HepG2 (cell line): ENCODE measurements around the gene TCF23. TPM values are rescaled to one million over a fixed set of nuclear protein-coding genes. Genes with fewer than 3 reads are reported as not detected.

ENCODE experiments used
- ADNP ChIP-seq: sonication (generic); formaldehyde crosslinking; IDR thresholded peaks from 2 replicates; pipeline ENCODE4 v1.4.0; 2020; ENCODE audit warnings: missing genetic modification reagents
- BRCA1 ChIP-seq: sonication (generic); formaldehyde crosslinking; IDR thresholded peaks from 2 replicates; pipeline ENCODE4 v1.4.0; 2020; ENCODE audit warnings: missing genetic modification reagents
- ERF ChIP-seq: IDR thresholded peaks from 2 replicates; pipeline ENCODE4 v1.6.1; 2018; ENCODE audit warnings: missing biosample characterization, missing genetic modification reagents
- IKZF4 ChIP-seq: sonication (generic); formaldehyde crosslinking; IDR thresholded peaks from 2 replicates; pipeline ENCODE4 v1.5.1; 2020; ENCODE audit warnings: borderline replicate concordance, mild to moderate bottlenecking, low read depth, missing genetic modification reagents; ENCODE audit errors: not compliant biosample characterization
- MAZ ChIP-seq, 2 experiments: sonication (generic) in 1 of 2; formaldehyde crosslinking in 1 of 2; IDR thresholded peaks; 2 replicates each; pipeline versions ENCODE4 v1.5.0 to v1.6.1; 2012 to 2020; ENCODE audit warnings: low read depth in 2 of 2, mild to moderate bottlenecking in 2 of 2, borderline replicate concordance in 1 of 2, improper control_type of control experiment in 1 of 2, low read length in 1 of 2, missing genetic modification reagents in 1 of 2, moderate library complexity in 1 of 2
- MIXL1 ChIP-seq: IDR thresholded peaks from 2 replicates; pipeline ENCODE4 v1.6.1; 2016
- NONO ChIP-seq, 2 experiments: fragments of 450-650 bp in 1 of 2; sonication (generic) in 1 of 2; formaldehyde crosslinking in 1 of 2; IDR thresholded peaks in 1 of 2; conservative IDR thresholded peaks in 1 of 2; 2 replicates each; pipeline versions ENCODE4 v1.6.1 to v1.8.0; 2017 to 2022; ENCODE audit warnings: mild to moderate bottlenecking in 1 of 2, missing genetic modification reagents in 1 of 2, moderate library complexity in 1 of 2
- PCBP1 ChIP-seq: fragments of 200-400 bp; formaldehyde crosslinking; IDR thresholded peaks from 2 replicates; pipeline ENCODE4 v1.6.1; 2017; ENCODE audit warnings: mild to moderate bottlenecking, low read depth, low read length, borderline replicate concordance
- SIX4 ChIP-seq: sonication (generic); formaldehyde crosslinking; IDR thresholded peaks from 2 replicates; pipeline ENCODE4 v1.4.0; 2020; ENCODE audit warnings: missing genetic modification reagents
- TBL1XR1 ChIP-seq: fragments of 150-350 bp; IDR thresholded peaks from 2 replicates; pipeline ENCODE4 v1.6.1; 2014; ENCODE audit warnings: borderline replicate concordance, low read length; ENCODE audit not compliant: partially characterized antibody
- TRIM24 ChIP-seq: sonication (generic); formaldehyde crosslinking; IDR thresholded peaks from 2 replicates; pipeline ENCODE4 v1.8.0; 2022; ENCODE audit warnings: mild to moderate bottlenecking, missing genetic modification reagents
- USF2 ChIP-seq, 2 experiments: sonication (generic) in 1 of 2; formaldehyde crosslinking in 1 of 2; IDR thresholded peaks; 2 replicates each; pipeline versions ENCODE4 v1.5.1 to v1.6.1; 2011 to 2020; ENCODE audit warnings: borderline replicate concordance in 1 of 2, low read depth in 1 of 2, low read length in 1 of 2, mild to moderate bottlenecking in 1 of 2, missing genetic modification reagents in 1 of 2, moderate library complexity in 1 of 2
- ZBTB7A ChIP-seq: sonication (generic); formaldehyde crosslinking; IDR thresholded peaks from 2 replicates; pipeline ENCODE4 v1.8.0; 2022; ENCODE audit warnings: mild to moderate bottlenecking, missing genetic modification reagents
- ZNF224 ChIP-seq: sonication (generic); formaldehyde crosslinking; IDR thresholded peaks from 2 replicates; pipeline ENCODE4 v1.5.0; 2020; ENCODE audit warnings: mild to moderate bottlenecking, missing genetic modification reagents
- ZNF225 ChIP-seq: sonication (generic); formaldehyde crosslinking; IDR thresholded peaks from 2 replicates; pipeline ENCODE4 v1.4.0; 2020; ENCODE audit warnings: mild to moderate bottlenecking, missing genetic modification reagents
- ZNF234 ChIP-seq: sonication (generic); formaldehyde crosslinking; conservative IDR thresholded peaks from 2 replicates; pipeline ENCODE4 v1.5.1; 2020; ENCODE audit warnings: mild to moderate bottlenecking, missing genetic modification reagents
- ZNF275 ChIP-seq: sonication (generic); formaldehyde crosslinking; IDR thresholded peaks from 2 replicates; pipeline ENCODE4 v1.8.0; 2022; ENCODE audit warnings: missing genetic modification reagents, mild to moderate bottlenecking, inconsistent platforms, borderline replicate concordance
- ZNF337 ChIP-seq: sonication (generic); formaldehyde crosslinking; IDR thresholded peaks from 2 replicates; pipeline ENCODE4 v1.5.1; 2020; ENCODE audit warnings: missing genetic modification reagents, low read depth, mild to moderate bottlenecking, borderline replicate concordance
- ZNF350 ChIP-seq: sonication (generic); formaldehyde crosslinking; IDR thresholded peaks from 2 replicates; pipeline ENCODE4 v1.4.0; 2020; ENCODE audit warnings: mild to moderate bottlenecking, low read depth, missing genetic modification reagents, borderline replicate concordance
- ZNF691 ChIP-seq: sonication (generic); formaldehyde crosslinking; IDR thresholded peaks from 2 replicates; pipeline ENCODE4 v1.4.0; 2020; ENCODE audit warnings: missing genetic modification reagents, low read depth, mild to moderate bottlenecking, borderline replicate concordance
- ZNF839 ChIP-seq: sonication (generic); formaldehyde crosslinking; IDR thresholded peaks from 2 replicates; pipeline ENCODE4 v1.4.0; 2020; ENCODE audit warnings: missing genetic modification reagents, mild to moderate bottlenecking, borderline replicate concordance
- ZXDC ChIP-seq: sonication (generic); formaldehyde crosslinking; IDR thresholded peaks from 2 replicates; pipeline ENCODE4 v1.5.0; 2020; ENCODE audit warnings: mild to moderate bottlenecking, missing genetic modification reagents
- polyA plus RNA-seq, 8 experiments: library from polyadenylated mRNA; depleted of rRNA in 3 of 8; stranded (reverse) in 7 of 8; unstranded in 1 of 8; fragments of >200 nt; fragmentation: Illumina TruSeq in 4 of 8; extraction: Trizol in 4 of 8; gene quantifications; 2 replicates each; pipeline versions ENCODE4 v1.2.1 to v1.2.3, GENCODE V29; 2011 to 2016; ENCODE audit warnings: low read depth in 4 of 8, missing spikeins in 1 of 8, mixed read lengths in 1 of 8; ENCODE audit not compliant: insufficient read depth in 1 of 8
- total RNA-seq, 5 experiments: library from RNA; depleted of rRNA; stranded (reverse); fragments of >200 nt; fragmentation: Illumina TruSeq; extraction: Trizol; gene quantifications; 2 replicates each; pipeline ENCODE4 v1.2.3, GENCODE V29; 2016; ENCODE audit warnings: low read depth in 1 of 5

TCF23 gene
- total and polyA plus RNA-seq, 2 of the 13 experiments (the other 11 are each of a cell fraction or from before 2014, with no cell fraction given) = 0.02 to 1.4 TPM

GRCh38 chr2:27171351-27171848, 22.6 kb downstream of the TCF23 start (continued):
- TF ChIP-seq NONO (IDR thresholded peaks at IDR 0.05) = no peak
- peak; percentile 75; the same call in 1 of the 2 replicates for TF ChIP-seq NONO (CRISPR knock-in tag; conservative IDR thresholded peaks at IDR 0.05)
- TF ChIP-seq USF2 (IDR thresholded peaks at IDR 0.05; ENCODE audit: low read depth, low read length) = no peak
- TF ChIP-seq USF2 (CRISPR knock-in tag; IDR thresholded peaks at IDR 0.05; ENCODE audit: borderline replicate concordance) = no peak
- TF ChIP-seq ZNF234 (CRISPR knock-in tag) = no peak
- no peak for TF ChIP-seq ZNF225 (CRISPR knock-in tag)
- TF ChIP-seq ZNF839 (CRISPR knock-in tag) = no peak
- TF ChIP-seq ERF (CRISPR knock-in tag) = peak; percentile 97
- no peak for TF ChIP-seq PCBP1
- TF ChIP-seq MIXL1 = peak; percentile 100
- TF ChIP-seq IKZF4 (CRISPR knock-in tag) = no peak
- TF ChIP-seq ADNP (CRISPR knock-in tag) = peak; percentile 91; the same call in 1 of the 2 replicates
- peak; percentile 72; the same call in 1 of the 2 replicates for TF ChIP-seq ZNF350
- no peak for TF ChIP-seq ZBTB7A (CRISPR knock-in tag)
- no peak for TF ChIP-seq MAZ (IDR thresholded peaks at IDR 0.05; ENCODE audit: borderline replicate concordance, low read depth, low read length)
- peak; percentile 50; the same call in 1 of the 2 replicates for TF ChIP-seq MAZ (CRISPR knock-in tag; IDR thresholded peaks at IDR 0.05; ENCODE audit: low read depth)
- TF ChIP-seq ZNF337 (CRISPR knock-in tag) = no peak
- TF ChIP-seq TRIM24 (CRISPR knock-in tag) = no peak
- peak; percentile 35 for TF ChIP-seq TBL1XR1
- no peak for TF ChIP-seq ZNF275 (CRISPR knock-in tag)
- TF ChIP-seq SIX4 (CRISPR knock-in tag) = peak; percentile 80; the same call in 1 of the 2 replicates
- TF ChIP-seq ZXDC (CRISPR knock-in tag) = no peak
- peak; percentile 59 for TF ChIP-seq ZNF691
- no peak for TF ChIP-seq ZNF224 (CRISPR knock-in tag)
- TF ChIP-seq BRCA1 = peak; percentile 80; the same call in 1 of the 2 replicates
